GM12873 (cell line): Measurements from ENCODE around the gene FBXO10.

ENCODE experiments used
- CTCF ChIP-seq: IDR thresholded peaks from 2 replicates; pipeline ENCODE4 v1.5.1; 2012; ENCODE audit warnings: low read depth, mild to moderate bottlenecking, moderate library complexity, low read length, control low read depth; ENCODE audit not compliant: insufficient read depth; ENCODE audit errors: missing control alignments

Gene FBXO10

DNA sequence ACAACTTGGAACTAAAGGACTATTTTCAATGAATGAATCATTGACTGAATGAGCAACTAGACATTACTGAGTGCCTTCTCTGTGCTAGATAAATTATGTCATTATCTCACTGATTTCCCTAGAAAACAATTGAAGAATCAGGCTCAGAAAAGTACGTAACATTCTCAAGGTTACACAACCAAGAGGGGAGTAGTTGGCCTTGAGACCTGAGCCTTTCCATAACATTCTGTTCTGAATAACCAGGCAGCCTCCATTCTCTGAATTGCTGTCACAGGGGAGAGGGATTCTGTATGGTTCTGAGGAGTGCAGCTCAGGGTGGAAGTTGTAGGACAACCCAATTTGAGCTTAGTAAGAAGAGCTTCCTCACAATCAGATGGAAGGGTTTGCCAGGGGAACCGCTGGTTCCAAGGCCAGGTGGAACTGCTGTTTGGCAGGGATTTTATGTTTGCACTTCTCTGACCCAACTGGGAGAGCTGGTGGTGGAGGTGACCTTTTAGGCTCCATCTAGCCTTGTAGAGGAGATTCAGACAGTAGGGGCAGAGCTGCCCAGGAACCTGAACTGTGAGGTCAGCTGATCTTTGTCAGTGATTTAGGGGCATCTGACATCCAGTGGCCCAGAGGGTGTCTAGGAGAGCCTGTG, 74.1 kb downstream of the FBXO10 start:
- no peak for TF ChIP-seq CTCF

DNA sequence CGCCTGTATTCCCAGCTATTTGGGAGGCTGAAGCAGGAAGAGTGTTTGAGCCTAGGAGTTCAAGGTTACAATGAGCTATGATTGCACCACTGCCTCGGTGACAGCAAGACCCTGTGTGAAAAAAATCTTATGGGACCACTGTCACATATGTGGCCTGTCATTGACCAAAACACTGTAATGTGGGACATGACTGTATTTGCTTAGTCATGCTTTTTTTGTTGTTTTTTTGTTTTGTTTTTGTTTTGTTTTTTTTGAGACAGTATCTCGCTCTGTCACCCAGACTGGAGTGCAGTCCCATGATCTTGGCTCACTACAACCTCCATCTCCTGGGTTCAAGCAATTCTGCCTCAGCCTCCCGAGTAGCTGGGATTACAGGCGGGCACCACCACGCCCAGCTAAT, 76.9 kb downstream of the FBXO10 start:
- TF ChIP-seq CTCF = no peak

DNA sequence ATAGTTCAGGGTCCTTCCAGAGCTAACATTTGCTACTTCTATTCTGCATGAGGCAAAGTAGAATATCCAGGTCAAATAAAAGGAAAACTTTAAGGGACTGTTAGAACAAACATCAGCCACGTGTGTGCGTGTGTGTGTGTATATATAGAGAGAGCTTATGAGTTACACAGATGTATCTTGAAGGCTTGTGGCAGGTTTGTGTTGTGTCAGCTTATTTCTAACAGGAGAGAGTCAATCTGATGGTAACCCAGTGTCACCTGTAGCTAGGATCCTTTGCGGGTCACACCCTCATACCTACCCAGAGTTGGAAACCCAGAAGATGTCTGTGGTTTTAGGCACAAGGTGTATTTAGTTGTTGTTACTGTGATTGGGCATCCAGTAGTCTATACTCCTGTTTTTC, 77.7 kb downstream of the FBXO10 start:
- TF ChIP-seq CTCF = no peak

DNA sequence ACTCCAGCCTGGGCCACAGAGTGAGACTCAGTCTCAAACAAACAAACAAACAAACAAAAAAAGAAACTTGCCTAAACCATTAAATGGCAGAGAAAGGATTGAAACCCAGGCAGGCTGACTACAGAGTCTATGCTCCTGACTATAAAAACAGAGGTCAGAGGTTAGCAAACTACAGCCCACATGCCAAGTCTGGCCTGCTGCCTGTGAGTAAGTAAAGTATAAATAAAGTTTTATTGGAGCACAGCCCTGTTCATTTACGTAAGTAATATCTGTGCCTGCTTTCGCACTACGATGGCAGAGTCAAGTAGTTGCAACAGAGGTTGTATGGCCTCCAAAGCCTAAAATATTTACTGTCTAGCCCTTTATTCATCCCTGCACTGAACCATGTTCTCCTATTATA, 78.9 kb downstream of the FBXO10 start:
- no peak for TF ChIP-seq CTCF

GRCh38 chr9:37496020-37496419, 80.2 kb downstream of the FBXO10 start:
- TF ChIP-seq CTCF = no peak

DNA sequence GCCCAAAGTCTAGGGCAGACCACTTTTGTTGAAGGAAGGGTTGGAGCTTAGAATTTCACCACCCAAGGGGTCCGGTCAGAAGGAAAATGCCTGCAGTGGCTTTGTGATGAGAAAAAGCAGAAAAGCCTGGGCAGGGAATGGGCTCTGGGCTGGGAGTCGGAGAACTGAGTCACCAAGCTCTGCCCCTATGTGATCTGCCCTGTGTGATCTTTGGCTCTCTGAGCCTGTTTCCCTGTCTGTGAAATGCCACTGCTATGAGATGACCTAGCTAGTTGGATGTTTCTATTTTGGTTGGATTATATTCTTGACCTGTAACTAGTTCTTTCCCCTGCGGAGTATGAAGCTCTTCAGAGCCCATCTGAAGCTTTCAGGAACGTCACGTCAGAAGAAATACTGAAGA, 80.6 kb downstream of the FBXO10 start:
- TF ChIP-seq CTCF = no peak

- no peak for TF ChIP-seq CTCF
Measured at GRCh38 chr9:37491939-37492338, 84.2 kb downstream of the FBXO10 start.
